ENCODE data around the gene CUX1.
"Not testable (repeated sequence)": the region's sequence is repeated elsewhere in the genome, so short reads cannot be mapped to it uniquely, and the experiment has no call there.

Gene CUX1

DNA sequence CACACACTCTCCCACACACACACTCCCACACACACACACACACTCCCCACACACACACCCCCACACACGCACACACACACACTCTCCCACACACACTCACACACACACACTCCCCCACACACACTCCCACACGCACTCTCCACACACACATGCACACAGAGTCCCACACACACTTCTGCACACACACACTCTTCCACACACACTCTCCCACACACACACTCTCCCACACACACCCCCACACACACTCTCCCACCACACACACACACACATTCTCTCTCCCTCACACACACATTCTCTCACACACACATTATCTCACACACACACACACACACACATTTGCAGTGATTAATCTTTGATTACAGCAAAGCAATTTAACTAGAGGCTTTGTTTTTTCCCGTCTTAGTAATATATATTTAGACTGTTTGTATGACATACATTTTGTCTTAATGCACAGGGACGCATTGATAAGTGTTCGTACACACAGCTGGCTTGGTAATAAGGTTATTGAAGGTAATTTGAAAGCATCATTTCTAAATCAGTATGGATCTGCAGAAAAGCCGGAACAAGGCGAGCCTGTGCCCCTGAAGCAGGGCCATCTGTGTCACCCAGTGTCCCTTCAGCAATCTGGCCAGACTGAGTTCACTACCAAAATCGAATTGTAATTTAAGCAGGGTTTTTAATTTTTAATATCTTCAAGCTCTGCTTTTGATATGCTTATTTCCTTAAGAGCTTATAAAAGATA lies 399.3 kb downstream of the CUX1 start:
- no peak for DNase-seq (ENCODE audit: low spot score)

DNA sequence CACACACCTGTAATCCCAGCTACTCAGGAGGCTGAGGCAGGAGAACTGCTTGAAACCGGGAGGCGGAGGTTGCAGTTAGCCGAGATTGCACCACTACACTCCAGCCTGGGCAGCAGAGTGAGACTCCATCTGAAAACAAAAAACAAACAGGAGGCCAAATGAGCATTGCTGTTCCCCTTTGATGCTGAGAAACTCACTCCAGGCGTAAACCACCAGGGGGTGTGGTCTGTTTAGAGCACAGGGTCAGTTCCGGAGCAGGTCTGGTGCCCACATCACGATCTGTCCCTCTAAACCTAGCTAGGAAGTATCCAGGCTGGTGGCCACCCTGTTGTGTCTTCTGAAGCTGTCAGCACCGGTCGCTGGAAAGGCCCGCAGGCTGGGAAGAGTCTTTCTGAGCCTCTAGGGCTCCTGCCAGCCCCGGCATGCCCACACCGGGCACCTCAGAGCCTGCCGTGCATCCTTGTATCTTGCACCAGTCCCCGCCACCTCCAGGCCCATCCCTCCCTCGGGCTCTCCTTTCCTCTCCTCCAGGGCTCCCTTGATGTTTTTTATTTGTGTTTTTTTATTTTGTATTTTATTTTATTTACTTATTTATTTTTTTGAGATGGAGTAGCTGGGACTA lies 402.9 kb downstream of the CUX1 start:
- peak; percentile 29 for DNase-seq (ENCODE audit: low spot score)

DNA sequence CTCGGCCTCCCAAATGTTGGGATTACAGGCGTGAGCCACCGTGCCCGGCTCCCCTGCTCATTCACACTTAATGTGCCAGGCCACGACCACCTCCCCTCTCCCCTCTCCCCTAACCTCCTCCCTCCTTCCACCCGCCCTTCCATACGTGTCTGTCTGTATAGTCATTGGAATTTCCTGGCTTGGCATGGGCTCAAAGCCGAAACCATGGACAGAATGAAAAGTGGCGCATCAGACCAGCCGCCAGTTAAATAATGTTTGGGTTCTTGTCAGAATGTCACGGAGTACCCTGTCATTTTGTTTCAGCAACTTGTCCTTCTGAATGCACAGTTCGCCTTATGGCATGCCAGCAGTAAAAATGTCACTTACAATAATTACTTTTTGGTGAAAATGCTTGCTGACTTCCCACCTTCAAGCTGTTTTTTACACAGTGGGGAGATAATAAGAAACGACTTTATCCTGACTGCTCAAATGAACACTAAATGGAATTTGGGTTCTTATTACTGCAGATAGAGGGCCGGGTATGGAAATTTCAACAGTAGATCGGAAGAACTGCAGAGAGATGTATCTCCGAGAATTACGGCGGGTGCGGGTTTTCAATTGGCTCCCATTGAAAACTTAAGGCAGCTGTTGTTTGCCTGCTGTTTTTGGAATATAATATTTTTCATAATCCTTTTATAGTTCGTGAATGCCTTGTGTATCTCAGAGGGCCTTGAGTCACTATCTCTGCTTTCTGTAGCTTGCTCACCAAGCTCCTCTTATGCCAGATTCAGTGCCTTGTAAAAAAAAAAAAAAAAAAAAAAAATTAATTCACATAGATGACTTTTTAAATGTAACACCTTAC lies 403.8 kb downstream of the CUX1 start:
- DNase-seq (ENCODE audit: low spot score): no peak

- DNase-seq (ENCODE audit: low spot score): no peak
These were observed 404.5 kb downstream of the CUX1 start for GRCh38 chr7:102221961-102222360.

- no peak for DNase-seq (ENCODE audit: low spot score)
These were observed 405.0 kb downstream of the CUX1 start for GRCh38 chr7:102222445-102222844.

DNA sequence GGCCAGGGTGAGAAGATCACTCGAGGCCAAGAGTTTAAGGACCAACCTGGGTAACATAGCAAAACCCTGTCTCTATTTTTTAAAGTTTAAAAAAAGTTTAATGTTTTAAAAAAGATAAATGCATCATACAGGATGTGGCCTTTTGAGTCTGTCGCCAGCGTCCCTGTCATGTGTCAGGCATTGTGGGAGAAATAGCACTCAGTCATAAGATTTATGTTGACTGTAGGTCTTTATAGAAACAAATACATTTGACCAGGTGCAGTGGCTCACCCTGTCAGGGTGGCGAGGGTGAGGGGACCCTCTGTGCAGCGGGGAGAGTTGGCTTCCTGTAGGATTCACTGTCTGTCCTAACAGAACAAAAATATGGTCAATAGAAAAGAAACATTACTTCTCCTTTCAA lies 405.8 kb downstream of the CUX1 start:
- no peak for DNase-seq (ENCODE audit: low spot score)

DNA sequence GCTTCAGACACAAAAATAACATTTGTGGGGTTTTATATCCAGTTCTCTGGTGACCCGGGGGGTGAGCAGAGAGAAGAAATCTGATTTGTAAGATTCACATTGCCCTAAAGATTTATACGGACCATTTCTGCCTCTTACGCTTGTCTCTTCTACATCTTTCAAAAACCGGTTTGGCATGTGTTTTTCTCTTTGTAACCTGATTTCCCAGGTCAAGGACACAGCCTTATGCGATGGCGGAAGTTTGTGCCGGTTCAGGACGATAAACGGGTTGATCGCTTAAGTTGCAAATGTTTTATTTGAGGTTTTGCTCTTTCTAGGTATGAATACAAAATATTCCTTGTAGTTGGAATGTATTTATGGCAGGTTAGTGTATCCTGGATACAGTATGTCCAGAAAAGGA lies 407.6 kb downstream of the CUX1 start:
- DNase-seq (ENCODE audit: low spot score): no peak

GRCh38 chr7:102227371-102227770 lies 409.9 kb downstream of the CUX1 start:
- no peak for DNase-seq (ENCODE audit: low spot score)

- no peak for DNase-seq (ENCODE audit: low spot score)
These were observed 411.5 kb downstream of the CUX1 start for GRCh38 chr7:102228935-102229334.

DNA sequence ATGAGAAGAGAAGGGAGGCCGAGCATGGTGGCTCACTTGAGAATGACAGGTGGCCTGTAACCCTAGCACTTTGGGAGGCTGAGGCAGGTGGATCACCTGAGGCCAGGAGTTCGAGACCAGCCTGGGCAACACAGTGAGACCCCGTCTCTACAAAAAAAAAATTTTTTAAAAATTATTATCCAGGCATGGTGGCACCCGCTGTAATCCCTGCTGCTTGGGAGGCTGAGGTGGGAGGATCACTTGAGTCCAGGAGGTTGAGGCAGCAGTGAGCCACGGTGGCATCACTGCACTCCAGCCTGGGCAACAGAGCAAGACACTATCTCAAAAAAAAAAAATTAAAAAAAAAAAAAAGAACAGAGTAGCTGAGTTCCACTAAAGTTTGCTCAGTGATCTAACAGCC lies 412.7 kb downstream of the CUX1 start:
- DNase-seq (ENCODE audit: low spot score): not testable (repeated sequence)

- no peak for DNase-seq (ENCODE audit: low spot score)
These were observed 413.2 kb downstream of the CUX1 start for GRCh38 chr7:102230593-102230992.

GRCh38 chr7:102232611-102233286 lies 415.3 kb downstream of the CUX1 start:
- no peak for DNase-seq (ENCODE audit: low spot score)

GRCh38 chr7:102234131-102234530 lies 416.7 kb downstream of the CUX1 start:
- no peak for DNase-seq (ENCODE audit: low spot score)

DNA sequence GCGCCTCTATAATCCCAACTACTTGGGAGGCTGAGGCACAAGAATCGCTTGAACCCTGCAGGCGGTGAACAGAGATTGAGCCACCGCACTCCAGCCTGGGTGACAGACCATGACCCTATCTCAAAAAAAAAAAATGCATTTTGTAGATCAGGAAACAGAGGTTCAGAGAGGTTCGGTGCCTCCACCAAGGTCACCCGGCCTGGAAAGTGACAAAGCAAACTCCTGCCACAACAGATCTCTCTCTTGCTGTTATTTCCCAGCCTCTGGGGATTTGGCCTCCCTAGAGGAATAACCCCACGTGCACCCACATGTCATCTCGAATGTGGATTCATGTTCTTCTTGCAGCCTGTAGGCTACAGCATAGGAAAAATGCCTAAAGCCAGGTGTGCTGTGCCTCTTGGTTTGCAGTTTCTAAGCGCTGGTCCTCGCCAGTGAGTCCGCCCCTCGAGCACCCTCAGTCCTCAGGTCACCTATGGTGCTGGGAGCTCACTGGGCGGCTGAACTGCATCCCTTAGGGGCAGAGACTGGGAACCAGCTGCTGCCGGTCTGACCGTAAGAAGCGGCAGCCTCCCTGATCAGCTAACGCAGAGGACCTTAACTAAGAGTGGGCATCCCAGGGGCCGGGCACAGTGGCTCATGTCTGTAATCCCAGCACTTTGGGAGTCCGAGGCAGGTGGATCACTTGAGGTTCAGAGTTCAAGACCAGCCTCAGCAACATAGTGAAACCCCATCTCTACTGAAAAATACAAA lies 417.6 kb downstream of the CUX1 start:
- DNase-seq (ENCODE audit: low spot score): no peak

DNA sequence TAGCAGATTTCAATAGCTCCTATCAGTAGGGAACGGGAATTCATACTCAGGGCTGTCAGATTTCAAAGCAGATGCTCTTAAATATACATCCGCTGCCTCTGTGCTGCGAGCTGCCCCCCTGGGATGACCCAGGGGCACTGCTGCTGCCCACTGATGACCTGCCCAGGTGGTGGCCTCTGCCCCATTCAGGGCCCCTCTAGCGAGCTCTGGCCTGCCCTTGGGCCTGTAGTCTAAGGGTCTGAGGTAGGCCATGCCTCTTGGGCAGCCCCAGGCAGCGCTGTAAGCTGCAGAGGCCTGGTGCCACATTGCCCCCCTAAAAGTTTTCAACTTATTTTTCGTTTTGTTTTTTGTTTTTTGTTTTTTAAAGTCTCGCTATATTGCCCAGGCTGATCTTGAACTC lies 418.7 kb downstream of the CUX1 start:
- DNase-seq (ENCODE audit: low spot score): no peak

GRCh38 chr7:102236592-102237287 lies 419.3 kb downstream of the CUX1 start:
- DNase-seq (ENCODE audit: low spot score): peak; percentile 79

GRCh38 chr7:102239206-102239820 lies 421.9 kb downstream of the CUX1 start:
- DNase-seq (ENCODE audit: low spot score): no peak

GRCh38 chr7:102241431-102241830 lies 424.0 kb downstream of the CUX1 start:
- no peak for DNase-seq (ENCODE audit: low spot score)

DNA sequence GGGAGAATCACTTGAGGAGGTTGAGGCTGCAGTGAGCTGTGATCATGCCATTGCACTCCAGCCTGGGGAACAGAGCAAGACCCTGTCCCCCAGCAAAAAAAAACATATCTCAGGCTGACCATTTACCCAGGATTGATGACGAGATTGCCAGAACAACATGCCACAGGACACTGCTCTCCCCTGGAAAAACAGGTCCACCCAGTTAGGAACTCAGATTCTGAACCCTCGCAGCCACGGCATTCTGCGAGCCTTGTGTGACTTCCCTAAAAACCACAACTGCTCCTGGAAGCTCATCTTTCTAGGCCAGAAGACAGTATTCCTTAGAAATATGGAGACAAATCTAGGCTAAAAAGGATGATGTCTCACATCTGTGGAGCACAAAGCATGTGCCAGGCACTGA lies 427.2 kb downstream of the CUX1 start:
- no peak for DNase-seq (ENCODE audit: low spot score)

DNA sequence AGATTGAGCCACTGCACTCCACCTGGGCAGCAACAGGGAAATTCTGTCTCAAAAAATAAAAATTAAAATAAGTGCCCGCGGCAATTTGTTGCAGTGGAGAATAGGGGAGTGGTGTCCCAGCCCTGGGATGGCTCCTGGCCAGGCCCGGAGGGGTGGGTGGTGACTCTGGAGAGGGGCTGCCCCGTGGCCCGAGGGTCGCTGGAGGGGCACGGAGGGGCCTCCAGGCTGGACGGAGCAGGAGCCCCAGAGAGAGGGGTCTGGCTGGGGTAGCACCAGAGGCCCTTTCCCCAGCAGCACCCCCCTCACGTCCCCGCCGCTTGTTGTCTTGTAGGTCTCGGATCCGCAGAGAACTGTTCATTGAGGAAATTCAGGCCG lies 430.6 kb downstream of the CUX1 start:
- no peak for DNase-seq (ENCODE audit: low spot score)

Data from NAMALWA (cell line).